Nephron progenitor cell (in vitro differentiated cells): ENCODE data around the gene PDIA2.

Source experiments
- DNase-seq: peaks from one replicate; pipeline ENCODE4 v3.0.0; 2021
- H3K27ac Mint-ChIP-seq: 2 replicates; pipeline ENCODE4 v1.8.0; 2021; ENCODE audit warnings: mild to moderate bottlenecking, moderate library complexity, mixed read lengths
- H3K27me3 Mint-ChIP-seq: 2 replicates; pipeline ENCODE4 v1.8.0; 2021; ENCODE audit warnings: mild to moderate bottlenecking, low read depth, mixed read lengths; ENCODE audit not compliant: poor library complexity
- H3K36me3 Mint-ChIP-seq: 2 replicates; pipeline ENCODE4 v1.8.0; 2021; ENCODE audit warnings: low read depth, mixed read lengths
- H3K4me1 Mint-ChIP-seq: 2 replicates; pipeline ENCODE4 v1.8.0; 2021; ENCODE audit warnings: mixed read lengths
- H3K4me3 Mint-ChIP-seq: 2 replicates; pipeline ENCODE4 v1.8.0; 2021; ENCODE audit warnings: mild to moderate bottlenecking, moderate library complexity, mixed read lengths
- H3K9me3 Mint-ChIP-seq: 2 replicates; pipeline ENCODE4 v1.8.0; 2021; ENCODE audit warnings: mild to moderate bottlenecking, moderate library complexity, mixed read lengths
- TF ChIP-seq, protein P1 (sequence below): fragments of 200-600 bp; sonication (generic); IDR thresholded peaks from 2 replicates; pipeline ENCODE4 v1.5.0; 2021; ENCODE audit warnings: antibody characterized with exemption

PDIA2 gene

DNA sequence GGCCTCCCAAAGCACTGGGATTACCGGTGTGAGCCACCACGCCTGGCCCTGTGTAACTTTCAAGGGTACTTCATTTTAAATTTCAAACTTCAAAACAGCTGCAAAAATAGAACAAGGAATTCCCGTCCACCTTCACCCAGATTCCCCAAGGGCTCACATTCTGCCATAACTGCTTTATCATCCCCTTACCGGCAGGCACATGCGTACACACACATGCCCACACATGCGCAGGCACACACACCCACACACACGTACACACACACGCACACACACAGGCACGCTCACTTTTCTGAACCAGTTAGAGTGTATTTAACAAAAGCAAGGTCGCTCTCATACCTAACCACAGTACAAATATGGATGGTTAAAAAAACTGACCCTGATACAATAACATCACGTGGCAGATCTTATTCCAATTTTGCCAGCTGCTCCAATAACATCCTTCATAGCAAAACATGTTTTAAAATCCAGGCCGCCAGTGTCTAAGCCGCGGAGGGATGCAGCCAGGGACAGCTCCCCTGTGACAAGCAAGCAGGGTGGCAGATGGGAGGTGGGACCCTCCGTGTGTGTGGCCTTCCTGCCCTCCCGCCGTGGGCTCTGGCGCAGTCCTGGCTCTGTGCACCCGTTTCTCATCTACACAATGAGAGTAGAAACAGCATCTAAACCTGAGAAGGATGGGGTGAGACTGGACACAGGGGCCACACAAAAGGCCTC is 23.1 kb downstream of the PDIA2 start:
- peaks cover 16% of the 10 kb centered on the region for H3K4me1 Mint-ChIP-seq
- no peak for DNase-seq
- peak overlapping the region; percentile 75 for H3K27ac Mint-ChIP-seq
- H3K27me3 Mint-ChIP-seq, result no peaks in the 10 kb centered on the region
- TF ChIP-seq, protein P1, sequence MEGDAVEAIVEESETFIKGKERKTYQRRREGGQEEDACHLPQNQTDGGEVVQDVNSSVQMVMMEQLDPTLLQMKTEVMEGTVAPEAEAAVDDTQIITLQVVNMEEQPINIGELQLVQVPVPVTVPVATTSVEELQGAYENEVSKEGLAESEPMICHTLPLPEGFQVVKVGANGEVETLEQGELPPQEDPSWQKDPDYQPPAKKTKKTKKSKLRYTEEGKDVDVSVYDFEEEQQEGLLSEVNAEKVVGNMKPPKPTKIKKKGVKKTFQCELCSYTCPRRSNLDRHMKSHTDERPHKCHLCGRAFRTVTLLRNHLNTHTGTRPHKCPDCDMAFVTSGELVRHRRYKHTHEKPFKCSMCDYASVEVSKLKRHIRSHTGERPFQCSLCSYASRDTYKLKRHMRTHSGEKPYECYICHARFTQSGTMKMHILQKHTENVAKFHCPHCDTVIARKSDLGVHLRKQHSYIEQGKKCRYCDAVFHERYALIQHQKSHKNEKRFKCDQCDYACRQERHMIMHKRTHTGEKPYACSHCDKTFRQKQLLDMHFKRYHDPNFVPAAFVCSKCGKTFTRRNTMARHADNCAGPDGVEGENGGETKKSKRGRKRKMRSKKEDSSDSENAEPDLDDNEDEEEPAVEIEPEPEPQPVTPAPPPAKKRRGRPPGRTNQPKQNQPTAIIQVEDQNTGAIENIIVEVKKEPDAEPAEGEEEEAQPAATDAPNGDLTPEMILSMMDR, result no peak
- peaks cover 35% of the 10 kb centered on the region for H3K36me3 Mint-ChIP-seq
- H3K4me3 Mint-ChIP-seq, result no peak overlapping the region
- H3K9me3 Mint-ChIP-seq, result no peaks in the 10 kb centered on the region

DNA sequence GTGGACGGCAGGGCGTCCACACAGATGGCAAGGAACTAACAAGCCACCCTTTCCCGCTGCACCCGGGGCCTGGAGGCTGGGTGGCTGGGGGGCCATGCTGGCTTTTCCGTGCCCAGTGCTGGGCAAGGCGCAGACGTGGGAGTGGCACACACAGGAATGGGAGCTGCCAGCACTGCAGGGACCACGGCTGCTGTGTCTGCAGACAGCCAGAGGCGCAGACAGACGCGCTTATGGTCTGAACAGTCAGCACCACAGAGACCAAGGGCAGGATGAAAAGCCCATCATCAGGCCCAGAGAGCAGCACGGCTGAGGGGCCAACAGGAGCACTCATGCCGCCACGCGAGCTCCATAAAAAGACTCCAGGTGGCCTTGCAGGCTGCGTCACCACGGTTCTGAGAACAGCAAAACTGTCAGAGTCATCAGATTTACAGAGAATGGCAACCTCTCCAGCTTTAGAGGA is 24.0 kb downstream of the PDIA2 start:
- Mint-ChIP-seq H3K9me3 (no peaks in the 10 kb centered on the region), H3K4me1 (peaks cover 16% of the 10 kb centered on the region), H3K36me3 (peaks cover 44% of the 10 kb centered on the region), H3K27ac (peak overlapping the region; percentile 91), H3K27me3 (no peaks in the 10 kb centered on the region), H3K4me3 (no peak overlapping the region)
- no peak for DNase-seq
- TF ChIP-seq, protein P1, result no peak

DNA sequence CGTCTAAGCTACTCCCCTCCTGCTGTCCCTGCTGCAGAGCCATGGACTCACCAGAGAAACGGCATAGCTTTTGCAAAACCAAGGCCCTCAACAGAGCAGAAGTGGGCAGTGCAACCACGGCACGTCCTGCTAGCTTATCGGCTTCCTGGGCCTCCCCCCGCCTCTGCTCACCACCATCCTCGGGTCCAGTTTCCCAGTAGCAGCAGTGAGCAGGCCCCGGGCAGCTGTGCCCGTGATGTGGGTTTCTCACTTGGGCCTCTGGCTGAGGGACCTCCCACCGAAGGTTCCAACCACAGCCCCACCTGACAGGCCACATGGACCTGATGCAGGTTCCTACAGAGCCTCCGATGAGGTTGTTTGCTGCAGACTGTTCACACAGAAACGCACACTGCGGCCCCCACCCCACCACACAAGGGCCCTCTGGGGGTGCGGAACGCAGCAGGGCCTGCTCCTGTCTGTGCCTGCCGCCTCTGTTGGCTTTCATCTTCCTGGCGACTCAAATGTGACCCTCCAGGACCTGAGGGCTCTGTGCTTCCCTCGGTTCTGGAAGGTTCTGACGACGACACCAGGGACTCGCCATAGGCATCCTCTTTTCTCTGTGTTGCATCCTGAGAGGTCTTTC is 24.8 kb downstream of the PDIA2 start:
- H3K36me3 Mint-ChIP-seq, result peaks cover 50% of the 10 kb centered on the region
- H3K9me3 Mint-ChIP-seq, result no peaks in the 10 kb centered on the region
- peaks cover 16% of the 10 kb centered on the region for H3K4me1 Mint-ChIP-seq

DNA sequence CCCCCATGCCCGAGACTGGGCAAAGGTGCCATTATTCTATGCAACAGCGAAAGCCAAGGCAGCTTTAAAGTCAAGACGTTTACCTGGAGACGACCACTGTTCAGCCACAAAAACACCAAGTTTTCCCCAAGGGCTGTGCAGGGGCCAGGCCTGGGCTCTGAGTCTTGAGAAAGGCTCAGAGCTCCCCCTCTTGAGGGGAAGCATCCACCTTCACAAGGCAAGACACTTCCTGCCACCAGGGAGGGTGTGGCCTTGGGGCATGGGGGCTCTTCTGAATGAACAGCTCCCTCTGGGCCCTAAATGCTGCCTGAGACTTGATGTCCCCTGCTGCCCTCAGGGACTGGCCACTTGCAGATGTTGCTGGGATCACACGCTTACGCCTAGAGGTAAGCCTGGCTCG is 26.5 kb downstream of the PDIA2 start:
- H3K4me1 Mint-ChIP-seq, result peaks cover 16% of the 10 kb centered on the region
- H3K9me3 Mint-ChIP-seq, result no peaks in the 10 kb centered on the region
- no peak overlapping the region for H3K27ac Mint-ChIP-seq
- H3K36me3 Mint-ChIP-seq, result peaks cover 47% of the 10 kb centered on the region
- TF ChIP-seq, protein P1, result no peak
- no peak for DNase-seq
- H3K4me3 Mint-ChIP-seq, result no peak overlapping the region
- H3K27me3 Mint-ChIP-seq, result no peaks in the 10 kb centered on the region

More for the DNA sequence above, 24.8 kb downstream of the PDIA2 start:
- TF ChIP-seq, protein P1, result no peak
- no peaks in the 10 kb centered on the region for H3K27me3 Mint-ChIP-seq
- no peak overlapping the region for H3K4me3 Mint-ChIP-seq
- H3K27ac Mint-ChIP-seq, result no peak overlapping the region
- no peak for DNase-seq

DNA sequence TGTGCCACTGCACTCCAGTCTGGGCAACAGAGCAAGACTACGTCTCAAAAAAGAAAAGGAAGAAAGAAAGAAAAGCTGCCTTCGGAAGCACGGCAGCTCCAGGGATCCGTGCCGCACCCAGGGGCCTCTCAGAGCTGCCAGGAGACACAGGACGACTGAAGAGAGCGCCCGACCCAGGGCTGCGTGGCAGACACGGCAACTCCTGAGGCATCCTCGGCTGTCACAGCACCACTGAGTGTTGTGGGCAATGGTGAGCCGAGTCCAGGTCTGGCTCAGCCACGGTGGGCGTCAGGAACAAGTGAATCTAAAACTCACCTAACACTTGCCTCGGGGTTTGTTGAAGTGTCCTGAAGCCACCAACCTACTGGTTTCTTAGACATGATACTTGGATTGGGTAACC is 28.8 kb downstream of the PDIA2 start:
- no peak overlapping the region for H3K27ac Mint-ChIP-seq
- H3K36me3 Mint-ChIP-seq, result peaks cover 35% of the 10 kb centered on the region
- peaks cover 7% of the 10 kb centered on the region for H3K4me1 Mint-ChIP-seq
- no peak for DNase-seq
- no peaks in the 10 kb centered on the region for H3K9me3 Mint-ChIP-seq
- no peaks in the 10 kb centered on the region for H3K27me3 Mint-ChIP-seq
- TF ChIP-seq, protein P1, result no peak
- no peak overlapping the region for H3K4me3 Mint-ChIP-seq
